Loucy (cell line): ENCODE results near the gene DOCK6.
"Not testable (repeated sequence)": the region's sequence is repeated elsewhere in the genome, so short reads cannot be mapped to it uniquely, and the experiment has no call there.

Experiments
- H2AFZ ChIP-seq: fragments of 200-600 bp; sonication (generic); 2 replicates; pipeline ENCODE4 v1.6.0; 2016; ENCODE audit warnings: antibody characterized with exemption, mild to moderate bottlenecking, low read length, moderate library complexity
- H3F3A ChIP-seq: fragments of 200-600 bp; 2 replicates; pipeline ENCODE4 v1.6.0; 2016; ENCODE audit warnings: antibody characterized with exemption, low read depth, mild to moderate bottlenecking
- H3K27me3 ChIP-seq: fragments of 200-600 bp; sonication (generic); 2 replicates; pipeline ENCODE4 v1.6.1; 2014; ENCODE audit warnings: low read length, mild to moderate bottlenecking; ENCODE audit not compliant: insufficient read depth, poor library complexity, severe bottlenecking
- H3K36me3 ChIP-seq: fragments of 200-600 bp; sonication (generic); 2 replicates; pipeline ENCODE4 v1.6.1; 2016; ENCODE audit warnings: low read length; ENCODE audit not compliant: insufficient read depth
- H3K4me1 ChIP-seq: fragments of 200-600 bp; sonication (generic); 2 replicates; pipeline ENCODE4 v1.5.1; 2014; ENCODE audit warnings: low read length, mild to moderate bottlenecking; ENCODE audit not compliant: insufficient read depth, poor library complexity, severe bottlenecking
- H3K4me2 ChIP-seq: fragments of 200-600 bp; sonication (generic); 2 replicates; pipeline ENCODE4 v1.6.0; 2014; ENCODE audit warnings: antibody characterized with exemption, low read length, low read depth, mild to moderate bottlenecking; ENCODE audit not compliant: poor library complexity, severe bottlenecking
- H3K4me3 ChIP-seq: fragments of 200-600 bp; sonication (generic); 2 replicates; pipeline ENCODE4 v1.5.1; 2014; ENCODE audit warnings: low read length, mild to moderate bottlenecking, mixed read lengths; ENCODE audit not compliant: poor library complexity, severe bottlenecking
- H3K79me2 ChIP-seq: fragments of 200-600 bp; sonication (generic); 2 replicates; pipeline ENCODE4 v1.6.1; 2014; ENCODE audit warnings: low read length; ENCODE audit not compliant: insufficient read depth
- H3K9ac ChIP-seq: fragments of 200-600 bp; sonication (generic); 2 replicates; pipeline ENCODE4 v1.6.0; 2014; ENCODE audit warnings: mild to moderate bottlenecking, low read depth, low read length, moderate library complexity; ENCODE audit not compliant: poor library complexity, severe bottlenecking
- H3K9me2 ChIP-seq: fragments of 200-600 bp; sonication (generic); replicated peaks from 2 replicates; pipeline ENCODE4 v1.6.1; 2016; ENCODE audit warnings: low read depth, low read length, mixed read lengths
- H3K9me3 ChIP-seq: fragments of 200-600 bp; sonication (generic); 2 replicates; pipeline ENCODE4 v1.6.1; 2014; ENCODE audit warnings: mild to moderate bottlenecking, antibody characterized with exemption, low read length, low read depth; ENCODE audit not compliant: insufficient read depth
- H4K20me1 ChIP-seq: fragments of 200-600 bp; sonication (generic); 2 replicates; pipeline ENCODE4 v1.6.0; 2014; ENCODE audit warnings: antibody characterized with exemption, low read length, mild to moderate bottlenecking; ENCODE audit not compliant: insufficient read depth, poor library complexity, severe bottlenecking
- EZH2phosphoT487 ChIP-seq: fragments of 200-600 bp; IDR thresholded peaks from 2 replicates; pipeline ENCODE4 v1.6.1; 2018; ENCODE audit warnings: antibody characterized with exemption, mild to moderate bottlenecking, moderate library complexity, borderline replicate concordance
- TF ChIP-seq, protein P1 (sequence below): fragments of 200-600 bp; sonication (generic); conservative IDR thresholded peaks from 2 replicates; pipeline ENCODE4 v1.5.1; 2014; ENCODE audit warnings: mild to moderate bottlenecking, antibody characterized with exemption, low read length

The DOCK6 gene

DNA sequence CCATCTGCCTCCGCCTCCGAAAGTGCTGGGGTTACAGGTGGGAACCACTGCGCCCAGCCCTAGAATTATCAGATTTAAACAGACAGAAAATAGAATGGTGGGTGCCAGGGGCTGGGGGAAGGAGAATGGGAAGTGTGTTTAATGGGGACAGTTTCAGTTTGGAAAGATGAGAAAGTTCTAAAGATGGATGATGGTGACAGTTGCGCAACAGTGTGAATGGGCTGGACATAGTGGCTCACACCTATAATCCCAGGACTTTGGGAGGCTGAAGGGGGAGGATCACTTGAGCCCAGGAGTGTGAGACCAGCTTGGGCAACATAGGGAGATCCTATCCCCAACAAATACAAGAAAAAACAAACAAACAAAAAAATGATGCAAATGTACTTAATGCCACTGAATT lies 80.8 kb downstream of the DOCK6 start:
- no peaks in the 10 kb centered on the region for H3K9me3 ChIP-seq
- TF ChIP-seq, protein P1, sequence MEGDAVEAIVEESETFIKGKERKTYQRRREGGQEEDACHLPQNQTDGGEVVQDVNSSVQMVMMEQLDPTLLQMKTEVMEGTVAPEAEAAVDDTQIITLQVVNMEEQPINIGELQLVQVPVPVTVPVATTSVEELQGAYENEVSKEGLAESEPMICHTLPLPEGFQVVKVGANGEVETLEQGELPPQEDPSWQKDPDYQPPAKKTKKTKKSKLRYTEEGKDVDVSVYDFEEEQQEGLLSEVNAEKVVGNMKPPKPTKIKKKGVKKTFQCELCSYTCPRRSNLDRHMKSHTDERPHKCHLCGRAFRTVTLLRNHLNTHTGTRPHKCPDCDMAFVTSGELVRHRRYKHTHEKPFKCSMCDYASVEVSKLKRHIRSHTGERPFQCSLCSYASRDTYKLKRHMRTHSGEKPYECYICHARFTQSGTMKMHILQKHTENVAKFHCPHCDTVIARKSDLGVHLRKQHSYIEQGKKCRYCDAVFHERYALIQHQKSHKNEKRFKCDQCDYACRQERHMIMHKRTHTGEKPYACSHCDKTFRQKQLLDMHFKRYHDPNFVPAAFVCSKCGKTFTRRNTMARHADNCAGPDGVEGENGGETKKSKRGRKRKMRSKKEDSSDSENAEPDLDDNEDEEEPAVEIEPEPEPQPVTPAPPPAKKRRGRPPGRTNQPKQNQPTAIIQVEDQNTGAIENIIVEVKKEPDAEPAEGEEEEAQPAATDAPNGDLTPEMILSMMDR, result no peak
- no peak for TF ChIP-seq EZH2phosphoT487

DNA sequence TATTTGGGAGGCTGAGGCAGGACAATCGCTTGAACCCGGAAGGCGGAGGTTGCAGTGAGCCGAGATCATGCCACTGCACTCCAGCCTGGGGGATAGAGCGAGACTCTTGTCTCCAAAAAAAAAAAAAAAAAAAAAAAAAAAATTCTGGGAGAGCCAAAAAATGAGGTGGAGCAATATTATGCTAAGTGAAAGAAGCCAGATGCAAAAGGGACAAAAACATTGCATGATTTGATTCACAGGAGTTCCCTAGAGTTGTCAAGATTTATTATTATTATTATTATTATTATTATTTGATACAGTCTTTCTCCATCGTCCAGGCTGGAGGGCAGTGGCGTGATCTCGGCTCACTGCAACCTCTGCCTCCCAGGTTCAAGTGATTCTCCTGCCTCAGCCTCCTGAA lies 81.3 kb downstream of the DOCK6 start:
- H3K4me1 ChIP-seq, H3K79me2 ChIP-seq, H2AFZ ChIP-seq, H3K9me3 ChIP-seq, H3K4me3 ChIP-seq, H3K27me3 ChIP-seq, H3K4me2 ChIP-seq, H3K9me2 ChIP-seq, H3K36me3 ChIP-seq, H3K9ac ChIP-seq, H4K20me1 ChIP-seq, H3F3A ChIP-seq: not testable (repeated sequence)

More for the DNA sequence above, 80.8 kb downstream of the DOCK6 start:
- no peaks in the 10 kb centered on the region for H3K36me3 ChIP-seq
- H3K4me1 ChIP-seq, result no peaks in the 10 kb centered on the region
- H3K27me3 ChIP-seq, result no peaks in the 10 kb centered on the region
- no peaks in the 10 kb centered on the region for H3F3A ChIP-seq
- H3K4me3 ChIP-seq, result no peak overlapping the region
- H4K20me1 ChIP-seq, result no peaks in the 10 kb centered on the region
- H3K9me2 ChIP-seq, result no peaks in the 10 kb centered on the region
- H3K9ac ChIP-seq, result no peak overlapping the region
- no peak overlapping the region for H2AFZ ChIP-seq
- no peaks in the 10 kb centered on the region for H3K79me2 ChIP-seq
- no peak overlapping the region for H3K4me2 ChIP-seq

DNA sequence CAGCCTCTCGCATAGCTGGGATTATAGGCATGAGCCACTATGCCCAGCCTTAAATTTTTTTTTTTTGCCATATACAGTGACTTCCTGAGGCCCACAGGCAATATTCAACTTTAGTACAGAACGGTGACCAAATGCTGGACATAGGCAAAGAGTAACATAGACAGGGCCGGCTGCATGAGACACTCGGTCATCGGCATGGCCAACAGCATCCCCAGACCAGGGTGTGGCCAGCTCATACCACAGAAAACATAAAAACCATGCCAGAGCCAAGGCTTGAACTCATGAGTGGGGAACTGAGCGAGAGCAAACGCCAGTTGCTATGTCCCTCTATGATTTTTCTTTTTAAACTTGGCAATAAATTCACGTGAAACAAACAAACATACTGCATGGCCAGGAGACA lies 82.0 kb downstream of the DOCK6 start:
- no peaks in the 10 kb centered on the region for H3K36me3 ChIP-seq
- H3K27me3 ChIP-seq, result no peaks in the 10 kb centered on the region
- no peaks in the 10 kb centered on the region for H3K9me2 ChIP-seq
- no peaks in the 10 kb centered on the region for H3K4me1 ChIP-seq
- no peak overlapping the region for H2AFZ ChIP-seq
- no peaks in the 10 kb centered on the region for H3K79me2 ChIP-seq
- H3K4me3 ChIP-seq, result no peak overlapping the region
- H3K9ac ChIP-seq, result no peak overlapping the region
- no peak overlapping the region for H3K4me2 ChIP-seq
- TF ChIP-seq EZH2phosphoT487, result no peak
- TF ChIP-seq, protein P1, result no peak
- H3F3A ChIP-seq, result no peaks in the 10 kb centered on the region
- H4K20me1 ChIP-seq, result no peaks in the 10 kb centered on the region
- no peaks in the 10 kb centered on the region for H3K9me3 ChIP-seq

DNA sequence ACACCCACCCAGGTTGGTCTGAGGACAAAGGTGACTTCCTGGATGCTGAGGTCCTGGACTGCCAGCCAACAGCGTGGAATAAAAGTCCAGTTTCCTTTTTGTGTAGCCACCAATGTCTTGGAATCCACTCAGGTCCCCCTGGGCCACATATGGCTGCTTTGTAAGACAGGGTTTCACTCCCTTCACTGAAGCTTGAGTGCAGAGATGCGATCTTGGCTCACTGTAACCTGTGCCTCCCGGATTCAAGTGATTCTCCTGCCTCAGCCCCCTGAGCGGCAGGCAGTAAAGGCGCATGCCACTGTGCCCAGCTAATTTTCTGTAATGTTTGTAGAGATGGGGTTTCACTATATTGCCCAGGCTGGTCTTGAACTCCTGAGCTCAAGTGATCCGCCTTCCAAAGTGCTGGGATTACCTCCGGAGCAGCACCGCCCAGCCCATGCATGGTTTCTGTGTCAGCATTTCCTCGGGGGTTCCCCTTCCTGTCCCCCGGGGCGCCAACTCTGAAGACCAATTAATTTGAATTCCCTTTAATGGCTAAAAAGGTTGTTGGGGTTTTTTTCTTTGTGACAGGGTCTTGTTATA lies 82.5 kb downstream of the DOCK6 start:
- Histone ChIP-seq H3K4me2 (no peak overlapping the region), H3K9me2 (no peaks in the 10 kb centered on the region), H4K20me1 (no peaks in the 10 kb centered on the region), H3F3A (no peaks in the 10 kb centered on the region), H3K4me3 (no peak overlapping the region), H3K9ac (no peak overlapping the region), H3K27me3 (no peaks in the 10 kb centered on the region), H3K4me1 (no peaks in the 10 kb centered on the region), H2AFZ (no peak overlapping the region), H3K36me3 (no peaks in the 10 kb centered on the region), H3K79me2 (no peaks in the 10 kb centered on the region), H3K9me3 (no peaks in the 10 kb centered on the region)
- TF ChIP-seq, protein P1, result no peak
- no peak for TF ChIP-seq EZH2phosphoT487

DNA sequence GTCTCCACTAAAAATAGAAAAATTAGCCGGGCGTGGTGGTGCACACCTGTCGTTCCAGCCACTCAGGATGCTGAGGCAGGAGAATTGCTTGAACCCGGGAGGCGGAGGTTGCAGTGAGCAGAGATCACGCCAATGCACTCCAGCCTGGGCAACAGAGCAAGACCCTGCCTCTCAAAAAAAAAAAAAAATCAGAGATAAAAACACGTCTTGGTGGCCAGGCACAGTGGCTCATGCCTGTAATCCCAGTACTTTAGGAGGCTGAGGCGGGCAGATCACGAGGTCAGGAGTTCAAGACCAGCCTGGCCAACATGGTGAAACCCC lies 83.2 kb downstream of the DOCK6 start:
- H3K9me2 ChIP-seq, H3K27me3 ChIP-seq, H3K4me2 ChIP-seq, H3K4me1 ChIP-seq, H3K9me3 ChIP-seq, H4K20me1 ChIP-seq, H3K9ac ChIP-seq, H3F3A ChIP-seq, H2AFZ ChIP-seq, H3K36me3 ChIP-seq, H3K4me3 ChIP-seq, H3K79me2 ChIP-seq: not testable (repeated sequence)
